HG03558 (cell line): ENCODE data around the gene COPRS.
"Not testable (repeated sequence)": the region's sequence is repeated elsewhere in the genome, so short reads cannot be mapped to it uniquely, and the experiment has no call there.

Source experiments
- ATAC-seq: cut with Tn5 transposase; IDR thresholded peaks from one replicate; pipeline ENCODE4 v1.9.1; 2021; ENCODE audit warnings: moderate number of reproducible peaks; ENCODE audit not compliant: unreplicated experiment; ENCODE audit errors: extremely low read depth

Gene COPRS

GRCh38 chr17:31853911-31854470, 5.1 kb downstream of the COPRS start:
- ATAC-seq, result no peak

- no peak for ATAC-seq
These were observed 13.8 kb downstream of the COPRS start for GRCh38 chr17:31845291-31845690.

- ATAC-seq, result no peak
These were observed 15.8 kb downstream of the COPRS start for GRCh38 chr17:31843070-31843745.

DNA sequence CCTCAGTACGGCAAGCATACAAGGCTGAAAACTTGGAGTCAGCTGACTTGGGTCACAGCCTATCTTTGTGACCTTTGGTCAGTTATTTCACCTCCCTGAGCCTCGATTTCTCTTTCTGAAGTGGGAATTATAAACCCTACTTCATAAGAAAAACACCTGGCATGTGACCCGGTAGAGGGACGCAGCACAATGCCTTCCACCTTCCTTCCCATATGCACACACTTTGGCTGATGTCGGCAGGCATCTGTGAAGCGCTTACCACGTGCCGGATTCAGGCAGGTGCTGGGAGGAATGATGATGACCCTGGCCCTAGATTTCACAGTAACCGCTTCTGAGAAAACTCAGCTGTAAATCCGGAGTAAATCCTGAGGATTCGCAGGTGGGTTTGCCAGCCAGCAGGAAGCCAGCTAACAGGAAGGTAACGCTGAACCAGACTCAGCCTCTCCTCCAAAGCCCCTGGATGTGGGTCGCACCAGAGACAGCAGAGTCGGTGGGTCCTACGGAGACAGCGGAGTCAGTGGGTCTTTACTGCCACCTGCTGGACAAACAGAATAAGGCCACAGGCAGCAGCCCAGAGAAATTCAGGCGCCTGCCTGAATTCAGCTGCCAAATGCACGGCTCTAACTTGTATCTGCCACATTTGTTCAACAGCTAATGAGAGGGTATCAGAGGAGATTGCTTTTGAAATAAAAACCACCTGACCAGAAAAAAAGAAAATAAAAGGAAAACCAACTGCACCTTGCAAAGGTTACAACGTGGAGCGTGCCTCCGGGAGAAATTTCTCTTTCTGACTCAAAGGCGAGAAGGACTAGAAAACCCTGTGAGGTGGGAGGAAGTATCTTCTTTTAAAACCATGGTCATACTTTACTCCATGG, 16.6 kb downstream of the COPRS start:
- no peak for ATAC-seq

DNA sequence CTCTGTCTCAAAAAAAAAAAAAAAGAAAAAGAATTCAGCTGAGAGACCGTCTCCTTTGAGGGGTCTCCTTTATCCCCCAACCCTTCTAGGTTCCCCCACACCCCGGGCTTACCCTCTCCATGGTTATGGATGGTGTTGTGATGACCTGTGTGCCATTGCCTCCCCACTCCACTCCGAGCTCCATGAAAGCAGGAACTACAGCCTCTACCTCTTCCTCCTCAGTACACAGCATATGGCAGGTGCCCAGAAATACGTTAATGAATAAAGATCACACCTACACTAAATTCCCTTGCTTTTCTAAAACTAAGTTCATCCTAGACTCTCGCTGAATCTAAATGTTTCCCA, 17.2 kb downstream of the COPRS start:
- ATAC-seq, result no peak

DNA sequence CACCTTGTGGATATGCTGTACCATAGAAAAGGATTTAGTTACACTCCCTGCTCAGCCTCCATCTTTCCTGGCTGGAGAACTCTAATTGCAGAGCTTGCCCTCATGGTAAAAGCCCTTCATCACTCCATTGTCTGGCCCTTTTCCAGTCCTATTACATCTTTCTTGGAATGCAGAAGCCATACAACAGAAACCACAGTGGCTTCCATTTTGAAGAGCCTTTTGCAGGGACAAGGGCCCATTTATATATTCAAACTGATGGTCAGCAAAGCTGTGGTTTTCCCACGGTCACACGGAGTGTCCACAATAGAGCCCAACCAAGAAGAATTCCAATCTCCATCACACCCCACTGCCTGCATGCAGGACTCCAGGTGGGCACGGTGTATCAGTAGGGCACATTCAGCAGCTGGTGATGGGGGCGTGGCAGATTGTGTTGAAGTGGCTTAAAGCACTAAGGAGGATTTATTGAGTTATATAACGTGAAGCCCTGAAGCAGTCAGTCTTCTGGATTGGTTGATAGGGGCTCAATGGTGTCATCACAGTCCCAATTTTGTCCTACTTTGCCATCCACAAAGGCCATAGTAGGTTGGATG, 20.3 kb downstream of the COPRS start:
- ATAC-seq, result no peak

GRCh38 chr17:31835984-31836383, 23.1 kb downstream of the COPRS start:
- no peak for ATAC-seq

DNA sequence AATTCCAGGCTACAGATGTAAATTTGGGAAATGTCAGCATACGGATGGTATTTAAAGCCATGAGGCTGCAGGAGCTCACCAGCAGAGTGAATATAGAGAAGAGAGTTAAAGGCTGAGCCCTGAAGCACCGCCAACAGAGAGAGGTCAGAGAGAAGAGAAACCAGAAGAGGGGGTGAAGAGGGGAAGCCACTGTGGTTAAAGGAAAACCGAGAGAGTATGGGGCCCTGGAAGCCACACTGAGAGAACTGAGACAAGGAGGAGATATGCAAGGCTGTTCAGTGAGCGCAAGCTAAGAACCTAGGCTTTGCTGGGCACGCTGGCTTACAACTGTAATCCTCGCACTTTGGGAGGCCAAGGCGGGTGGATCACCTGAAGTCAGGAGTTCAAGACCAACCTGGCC, 24.6 kb downstream of the COPRS start:
- no peak for ATAC-seq

- ATAC-seq, result no peak
These were observed 26.3 kb downstream of the COPRS start for GRCh38 chr17:31832746-31833145.

DNA sequence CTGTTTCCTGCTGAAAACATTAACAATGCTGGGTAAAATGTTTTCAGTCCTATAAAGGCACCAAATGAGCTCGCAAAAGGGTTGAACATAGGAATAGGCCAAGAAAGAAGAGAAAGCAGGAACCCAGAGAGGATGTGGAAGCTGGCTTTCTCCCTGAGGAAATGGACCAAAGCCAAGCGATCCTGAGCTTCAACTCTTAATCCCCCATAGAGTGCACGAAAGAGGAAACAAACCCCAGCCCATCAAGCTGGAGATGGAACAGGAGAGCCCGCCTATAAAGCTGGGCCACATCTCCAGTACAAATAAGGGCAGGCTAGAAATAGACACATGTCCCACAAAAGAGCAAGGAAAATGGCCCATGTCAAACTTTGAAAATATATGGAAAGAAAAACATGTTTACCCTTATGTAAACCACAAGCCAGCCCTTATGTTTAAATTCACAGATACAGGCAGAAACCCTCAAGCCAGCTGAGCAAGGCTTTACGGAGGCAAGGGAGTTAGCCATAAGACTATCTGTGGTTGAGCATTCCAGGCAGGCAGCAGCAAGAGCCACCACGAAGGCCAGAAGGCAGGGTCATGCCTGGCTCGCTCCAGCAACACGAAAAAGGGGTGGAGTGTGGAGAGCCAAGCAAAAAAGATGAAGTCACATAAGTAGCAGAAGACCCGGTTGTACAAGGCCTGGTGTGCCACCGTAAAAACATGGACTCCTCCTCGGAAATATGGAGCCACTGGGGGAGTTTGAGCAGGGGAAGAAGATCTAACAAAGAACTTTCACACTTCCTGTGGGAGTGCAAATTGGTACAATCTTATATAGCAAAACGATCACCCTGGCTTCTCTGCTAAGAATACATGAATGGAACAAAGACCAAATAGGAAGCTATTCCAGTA, 27.8 kb downstream of the COPRS start:
- no peak for ATAC-seq

DNA sequence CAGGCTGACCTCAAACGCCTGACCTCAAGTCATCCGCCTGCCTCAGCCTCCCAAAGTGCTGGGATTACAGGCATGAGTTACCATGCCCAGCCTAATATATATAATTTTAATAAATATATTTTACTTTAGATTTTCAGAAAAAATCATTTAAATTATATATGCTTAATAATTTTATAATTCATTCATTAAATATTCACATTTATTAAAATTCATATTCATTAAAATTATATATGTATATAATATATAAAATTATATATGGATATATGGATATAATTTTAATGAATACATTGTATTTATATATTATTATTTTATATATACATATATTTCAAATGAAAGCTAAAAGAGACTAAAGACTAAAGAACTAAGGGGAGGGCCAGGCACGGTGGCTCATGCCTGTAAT, 29.4 kb downstream of the COPRS start:
- ATAC-seq, result no peak

GRCh38 chr17:31828955-31829354, 30.1 kb downstream of the COPRS start:
- ATAC-seq, result not testable (repeated sequence)

GRCh38 chr17:31825961-31826691, 32.9 kb downstream of the COPRS start:
- ATAC-seq, result no peak

DNA sequence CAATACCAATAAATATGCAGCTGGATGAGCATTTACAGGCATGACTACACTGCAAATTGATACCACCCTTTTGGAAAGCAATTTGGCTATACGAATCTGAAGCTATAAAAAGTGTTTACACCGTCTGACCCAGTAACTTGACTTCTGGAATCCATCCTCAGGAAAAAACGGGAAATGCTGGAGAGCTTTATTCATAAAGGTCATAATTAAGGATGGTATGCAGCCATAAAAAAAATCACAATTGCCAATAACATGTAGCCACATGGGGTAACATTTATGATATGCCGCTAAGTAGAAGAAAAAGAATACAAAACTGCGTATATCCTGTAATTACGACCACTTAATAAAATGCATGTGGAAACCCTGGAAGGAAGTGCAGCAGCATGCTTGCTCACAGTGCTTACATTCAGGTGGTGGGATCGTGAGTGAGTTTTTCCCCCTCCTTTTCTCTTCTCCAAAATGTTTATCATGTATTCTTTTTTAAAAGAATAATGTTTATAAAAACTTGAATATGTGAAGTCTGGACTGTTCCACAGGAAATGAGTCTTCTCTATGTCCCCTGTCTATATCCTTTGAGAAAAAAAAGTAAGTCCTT, 34.2 kb downstream of the COPRS start:
- ATAC-seq, result no peak

DNA sequence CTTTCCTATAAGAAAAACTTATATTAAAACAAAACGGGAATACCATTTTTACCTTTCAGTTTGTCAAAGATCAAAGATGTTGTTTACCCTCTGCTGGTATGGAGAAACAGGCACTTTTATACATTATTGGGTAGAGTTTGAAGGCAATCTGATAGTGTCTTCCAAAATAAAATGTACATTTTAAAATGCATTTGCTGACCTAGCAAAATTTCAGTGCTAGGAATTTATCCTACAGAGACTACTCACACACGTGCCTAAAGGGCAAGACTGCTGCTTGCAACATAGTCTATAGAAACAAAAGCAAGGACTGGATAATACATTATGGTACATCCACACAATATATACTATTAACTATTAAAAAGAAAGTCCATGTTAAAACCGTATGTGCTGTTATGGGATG, 36.0 kb downstream of the COPRS start:
- no peak for ATAC-seq

DNA sequence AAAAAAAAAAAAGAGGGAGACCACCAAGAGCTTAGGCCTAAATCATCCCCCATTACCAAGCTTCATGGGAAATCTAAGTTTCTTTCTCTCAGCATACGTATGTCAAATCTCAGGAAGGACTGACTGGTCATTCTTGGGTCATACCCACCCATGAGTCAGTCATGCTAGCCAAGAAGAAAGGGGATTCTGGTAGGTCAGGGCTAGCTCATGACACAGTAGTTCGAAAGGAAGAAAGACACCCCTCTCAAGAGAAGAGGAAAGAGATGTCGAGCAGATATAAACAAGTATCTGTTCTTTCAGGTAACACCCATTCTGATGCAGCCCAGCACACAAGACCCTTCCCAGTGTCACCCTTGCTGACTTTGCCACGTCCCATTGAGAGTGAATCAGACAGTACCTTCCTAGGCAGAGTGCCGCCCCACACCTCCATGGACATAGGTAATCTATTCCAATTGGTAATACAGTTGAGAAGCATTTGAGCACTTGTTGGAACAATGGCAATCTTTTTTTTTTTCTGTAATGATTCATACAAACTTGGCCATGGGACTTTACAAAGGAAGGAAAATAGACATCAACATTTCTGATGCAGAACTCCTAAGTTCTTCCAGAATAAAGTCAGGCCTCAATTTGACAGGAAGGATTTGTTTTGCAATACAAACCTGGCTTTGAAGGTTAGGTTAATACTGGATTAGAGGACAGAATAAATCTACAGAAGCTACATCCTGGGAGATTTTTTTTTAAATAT, 38.2 kb downstream of the COPRS start:
- no peak for ATAC-seq

DNA sequence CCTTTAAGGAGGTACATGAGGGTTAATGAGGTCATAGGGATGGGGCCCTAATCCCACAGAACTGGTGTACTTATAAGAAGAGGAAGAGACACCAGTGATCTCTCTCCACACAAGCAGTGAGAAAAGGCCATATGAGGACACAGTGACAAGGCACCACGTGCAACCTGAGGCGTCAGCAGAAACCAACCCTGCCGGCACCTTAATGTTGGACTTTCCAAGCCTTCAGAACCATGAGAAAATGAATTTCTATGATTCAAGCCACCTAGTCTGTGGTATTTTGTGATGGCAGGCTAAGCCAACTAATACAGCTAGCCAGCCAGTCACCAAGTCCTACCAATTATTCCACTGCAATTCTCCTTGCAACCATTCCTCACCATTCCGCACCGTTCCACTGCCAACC, 39.5 kb downstream of the COPRS start:
- ATAC-seq, result no peak

DNA sequence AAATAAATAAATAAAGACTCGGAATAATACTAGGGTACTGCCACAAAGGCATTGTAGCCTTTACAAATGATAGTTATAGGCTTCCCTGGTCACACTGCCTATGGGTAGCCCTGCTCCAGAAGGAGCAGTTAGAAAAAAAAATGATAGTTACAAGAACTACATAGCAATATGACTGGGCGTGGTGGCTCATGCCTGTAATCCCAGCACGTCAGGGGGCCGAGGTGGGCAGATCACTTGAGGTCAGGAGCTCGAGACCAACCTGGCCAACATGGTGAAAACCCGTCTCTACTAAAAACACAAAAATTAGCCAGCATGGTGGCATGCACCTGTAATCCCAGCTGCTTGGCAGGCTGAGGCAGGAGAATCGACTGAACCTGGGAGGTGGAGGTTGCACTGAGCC, 40.2 kb downstream of the COPRS start:
- not testable (repeated sequence) for ATAC-seq
